Measurements from ENCODE around the gene MGP. TPM values are rescaled to one million over a fixed set of nuclear protein-coding genes. Genes with fewer than 3 reads are reported as not detected.

Gene MGP
- total and polyA plus RNA-seq, 2 of the 13 experiments (the other 11 are each of a cell fraction or from before 2014, with no cell fraction given), result not detected

GRCh38 chr12:14843425-14843887 is 42.2 kb downstream of the MGP start, which contains the start of gene ART4 (continued):
- TF ChIP-seq, protein P1, sequence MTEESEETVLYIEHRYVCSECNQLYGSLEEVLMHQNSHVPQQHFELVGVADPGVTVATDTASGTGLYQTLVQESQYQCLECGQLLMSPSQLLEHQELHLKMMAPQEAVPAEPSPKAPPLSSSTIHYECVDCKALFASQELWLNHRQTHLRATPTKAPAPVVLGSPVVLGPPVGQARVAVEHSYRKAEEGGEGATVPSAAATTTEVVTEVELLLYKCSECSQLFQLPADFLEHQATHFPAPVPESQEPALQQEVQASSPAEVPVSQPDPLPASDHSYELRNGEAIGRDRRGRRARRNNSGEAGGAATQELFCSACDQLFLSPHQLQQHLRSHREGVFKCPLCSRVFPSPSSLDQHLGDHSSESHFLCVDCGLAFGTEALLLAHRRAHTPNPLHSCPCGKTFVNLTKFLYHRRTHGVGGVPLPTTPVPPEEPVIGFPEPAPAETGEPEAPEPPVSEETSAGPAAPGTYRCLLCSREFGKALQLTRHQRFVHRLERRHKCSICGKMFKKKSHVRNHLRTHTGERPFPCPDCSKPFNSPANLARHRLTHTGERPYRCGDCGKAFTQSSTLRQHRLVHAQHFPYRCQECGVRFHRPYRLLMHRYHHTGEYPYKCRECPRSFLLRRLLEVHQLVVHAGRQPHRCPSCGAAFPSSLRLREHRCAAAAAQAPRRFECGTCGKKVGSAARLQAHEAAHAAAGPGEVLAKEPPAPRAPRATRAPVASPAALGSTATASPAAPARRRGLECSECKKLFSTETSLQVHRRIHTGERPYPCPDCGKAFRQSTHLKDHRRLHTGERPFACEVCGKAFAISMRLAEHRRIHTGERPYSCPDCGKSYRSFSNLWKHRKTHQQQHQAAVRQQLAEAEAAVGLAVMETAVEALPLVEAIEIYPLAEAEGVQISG (CRISPR knock-in tag; IDR thresholded peaks at IDR 0.05), result peak; percentile 63; the same call in 1 of the 2 replicates
- TF ChIP-seq SOX6 (IDR thresholded peaks at IDR 0.05) (no peak), SOX6 (CRISPR knock-in tag; IDR thresholded peaks at IDR 0.05) (peak; percentile 82), NFYC (CRISPR knock-in tag; IDR thresholded peaks at IDR 0.05) (peak; percentile 51), ZNF33A (CRISPR knock-in tag; IDR thresholded peaks at IDR 0.05; ENCODE audit: borderline replicate concordance) (no peak), EP300 (IDR thresholded peaks at IDR 0.05; ENCODE audit: low read depth in 2 of 2, low read length in 2 of 2) (peak in 1 of 2 experiments; percentile 22; a peak in 1 of 4 replicates), EP300 (CRISPR knock-in tag; IDR thresholded peaks at IDR 0.05; ENCODE audit: borderline replicate concordance) (0 out of 2 replicates have a peak, but pooled peaks have one; percentile 9), SALL1 (CRISPR knock-in tag; IDR thresholded peaks at IDR 0.05) (peak; percentile 85), IRF9 (CRISPR knock-in tag; IDR thresholded peaks at IDR 0.05; ENCODE audit: borderline replicate concordance) (0 out of 2 replicates have a peak, but pooled peaks have one; percentile 51), ZSCAN29 (CRISPR knock-in tag; conservative IDR thresholded peaks at IDR 0.05) (no peak), ARID5B (CRISPR knock-in tag; IDR thresholded peaks at IDR 0.05) (peak; percentile 32; the same call in 1 of the 2 replicates), RARA (CRISPR knock-in tag; IDR thresholded peaks at IDR 0.05) (peak; percentile 6; the same call in 1 of the 2 replicates), ZBTB7B (CRISPR knock-in tag; IDR thresholded peaks at IDR 0.05) (peak; percentile 28; the same call in 1 of the 2 replicates), ZNF768 (CRISPR knock-in tag; IDR thresholded peaks at IDR 0.05) (no peak), GATA4 (IDR thresholded peaks at IDR 0.05; ENCODE audit: borderline replicate concordance, low read depth) (peak; percentile 83)
- TF ChIP-seq, protein P2, sequence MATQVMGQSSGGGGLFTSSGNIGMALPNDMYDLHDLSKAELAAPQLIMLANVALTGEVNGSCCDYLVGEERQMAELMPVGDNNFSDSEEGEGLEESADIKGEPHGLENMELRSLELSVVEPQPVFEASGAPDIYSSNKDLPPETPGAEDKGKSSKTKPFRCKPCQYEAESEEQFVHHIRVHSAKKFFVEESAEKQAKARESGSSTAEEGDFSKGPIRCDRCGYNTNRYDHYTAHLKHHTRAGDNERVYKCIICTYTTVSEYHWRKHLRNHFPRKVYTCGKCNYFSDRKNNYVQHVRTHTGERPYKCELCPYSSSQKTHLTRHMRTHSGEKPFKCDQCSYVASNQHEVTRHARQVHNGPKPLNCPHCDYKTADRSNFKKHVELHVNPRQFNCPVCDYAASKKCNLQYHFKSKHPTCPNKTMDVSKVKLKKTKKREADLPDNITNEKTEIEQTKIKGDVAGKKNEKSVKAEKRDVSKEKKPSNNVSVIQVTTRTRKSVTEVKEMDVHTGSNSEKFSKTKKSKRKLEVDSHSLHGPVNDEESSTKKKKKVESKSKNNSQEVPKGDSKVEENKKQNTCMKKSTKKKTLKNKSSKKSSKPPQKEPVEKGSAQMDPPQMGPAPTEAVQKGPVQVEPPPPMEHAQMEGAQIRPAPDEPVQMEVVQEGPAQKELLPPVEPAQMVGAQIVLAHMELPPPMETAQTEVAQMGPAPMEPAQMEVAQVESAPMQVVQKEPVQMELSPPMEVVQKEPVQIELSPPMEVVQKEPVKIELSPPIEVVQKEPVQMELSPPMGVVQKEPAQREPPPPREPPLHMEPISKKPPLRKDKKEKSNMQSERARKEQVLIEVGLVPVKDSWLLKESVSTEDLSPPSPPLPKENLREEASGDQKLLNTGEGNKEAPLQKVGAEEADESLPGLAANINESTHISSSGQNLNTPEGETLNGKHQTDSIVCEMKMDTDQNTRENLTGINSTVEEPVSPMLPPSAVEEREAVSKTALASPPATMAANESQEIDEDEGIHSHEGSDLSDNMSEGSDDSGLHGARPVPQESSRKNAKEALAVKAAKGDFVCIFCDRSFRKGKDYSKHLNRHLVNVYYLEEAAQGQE (IDR thresholded peaks at IDR 0.05; ENCODE audit: borderline replicate concordance in 1 of 2, low read depth in 1 of 2, low read length in 2 of 2), result peak in 1 of 2 experiments; percentile 85
